CMK (cell line): ENCODE measurements around the gene SEMA3B.
"Not testable (repeated sequence)": the region's sequence is repeated elsewhere in the genome, so short reads cannot be mapped to it uniquely, and the experiment has no call there.

Experiments
- DNase-seq: peaks from one replicate; pipeline ENCODE4 v3.0.0-alpha.2; 2010; ENCODE audit warnings: low read depth

The SEMA3B gene

DNA sequence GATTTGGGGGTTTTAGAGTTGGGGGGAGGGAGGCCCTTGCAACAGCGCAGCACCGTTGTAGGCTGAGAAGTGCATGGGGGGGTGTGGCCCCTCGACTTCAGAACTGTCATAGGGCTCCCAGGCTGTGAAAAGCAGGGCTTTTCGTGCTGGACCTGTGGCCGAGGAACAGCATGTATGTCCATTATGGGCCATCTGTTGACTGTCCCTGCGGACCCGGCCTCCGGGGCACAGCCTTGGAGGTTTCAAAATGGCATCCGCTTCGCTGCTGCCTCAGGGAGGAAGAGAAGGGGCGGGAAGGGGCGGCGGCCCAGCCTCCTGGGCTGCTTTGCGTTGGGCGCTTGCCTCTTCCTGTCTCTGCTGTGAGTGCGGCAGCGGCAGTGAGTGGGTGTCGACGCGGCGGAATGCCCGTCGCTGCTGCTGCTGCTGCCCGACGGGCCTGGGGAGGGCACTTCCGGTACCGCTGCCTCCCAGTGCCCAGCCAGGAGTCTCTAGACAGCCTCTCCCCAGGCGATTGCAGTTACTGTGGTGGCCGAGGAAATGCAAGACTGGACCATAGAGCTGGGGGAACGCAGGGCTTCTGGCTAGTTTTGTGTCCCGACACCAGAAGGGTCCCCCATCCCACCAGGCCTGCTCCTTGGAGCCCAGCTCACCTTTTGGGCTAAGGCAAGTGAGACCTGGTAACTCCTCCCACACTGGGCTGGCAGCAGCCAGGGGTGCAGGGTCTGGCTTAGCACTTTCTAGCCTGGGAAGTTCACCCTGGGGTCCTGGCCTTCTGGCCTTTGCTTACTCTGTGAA lies 31.0 kb upstream of the SEMA3B start:
- DNase-seq, result no peak

DNA sequence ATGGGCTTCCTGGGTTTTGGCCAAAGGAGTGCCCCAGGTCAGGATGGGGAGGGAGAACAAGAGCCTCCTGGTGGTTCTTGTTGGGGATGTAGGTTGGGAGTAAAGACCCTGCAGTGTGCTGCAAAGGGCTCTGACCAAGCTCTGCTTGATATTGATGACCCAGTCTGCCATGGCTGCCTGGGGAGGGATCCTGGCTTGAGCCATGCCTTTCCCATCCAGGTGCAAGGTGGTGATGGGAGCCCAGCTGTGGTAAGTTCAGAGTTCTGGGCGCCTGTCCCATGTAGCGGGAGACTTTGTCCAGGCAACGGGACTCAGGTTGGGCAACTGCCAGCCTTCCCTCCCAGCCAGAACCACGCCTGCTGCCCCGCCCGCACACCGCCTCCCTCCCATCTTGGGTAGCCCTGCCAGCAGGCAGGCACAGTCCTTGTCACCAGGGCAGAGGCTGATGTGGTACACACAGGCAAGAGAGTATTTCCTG lies 30.4 kb upstream of the SEMA3B start:
- no peak for DNase-seq

DNA sequence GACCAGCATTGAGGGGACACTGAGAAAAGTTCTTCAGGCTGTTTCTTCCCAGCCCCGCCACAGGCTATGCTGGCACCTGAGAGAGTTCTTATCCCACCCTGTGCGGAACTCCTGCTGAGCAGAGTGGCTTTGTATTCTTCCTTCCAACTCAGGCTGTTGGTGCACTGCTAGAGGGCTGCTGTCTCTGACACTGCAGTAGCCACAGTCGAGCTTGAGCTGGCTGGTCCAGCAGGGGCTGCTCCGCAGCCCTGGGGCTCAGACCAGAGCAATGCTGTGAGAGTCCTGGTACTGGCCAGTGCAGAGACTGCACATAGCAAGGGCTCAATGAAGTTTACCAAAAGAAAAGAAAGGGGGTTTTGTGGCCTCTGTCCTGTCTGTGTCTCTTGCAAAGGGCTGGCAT lies 29.3 kb upstream of the SEMA3B start:
- no peak for DNase-seq

DNA sequence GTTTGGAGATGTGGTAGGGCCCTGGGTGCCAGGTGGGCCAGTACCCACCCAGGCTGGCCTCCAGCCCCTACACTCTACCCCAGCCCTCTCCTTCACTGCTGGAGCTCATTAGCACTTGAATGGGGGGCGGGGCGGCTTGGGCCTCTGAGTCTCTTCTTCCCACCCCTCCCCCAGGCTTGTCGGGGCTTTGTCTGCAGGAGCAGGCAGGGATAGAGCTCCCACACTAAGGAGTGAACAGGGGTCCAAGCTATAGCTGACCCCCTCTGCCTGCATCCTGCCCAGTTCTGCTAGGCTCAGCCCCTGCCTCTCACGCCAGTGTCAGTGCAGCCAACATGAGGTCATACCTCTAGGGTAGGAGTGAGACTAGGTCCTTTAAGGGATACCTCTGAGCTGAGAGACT lies 27.8 kb upstream of the SEMA3B start:
- DNase-seq, result no peak

DNA sequence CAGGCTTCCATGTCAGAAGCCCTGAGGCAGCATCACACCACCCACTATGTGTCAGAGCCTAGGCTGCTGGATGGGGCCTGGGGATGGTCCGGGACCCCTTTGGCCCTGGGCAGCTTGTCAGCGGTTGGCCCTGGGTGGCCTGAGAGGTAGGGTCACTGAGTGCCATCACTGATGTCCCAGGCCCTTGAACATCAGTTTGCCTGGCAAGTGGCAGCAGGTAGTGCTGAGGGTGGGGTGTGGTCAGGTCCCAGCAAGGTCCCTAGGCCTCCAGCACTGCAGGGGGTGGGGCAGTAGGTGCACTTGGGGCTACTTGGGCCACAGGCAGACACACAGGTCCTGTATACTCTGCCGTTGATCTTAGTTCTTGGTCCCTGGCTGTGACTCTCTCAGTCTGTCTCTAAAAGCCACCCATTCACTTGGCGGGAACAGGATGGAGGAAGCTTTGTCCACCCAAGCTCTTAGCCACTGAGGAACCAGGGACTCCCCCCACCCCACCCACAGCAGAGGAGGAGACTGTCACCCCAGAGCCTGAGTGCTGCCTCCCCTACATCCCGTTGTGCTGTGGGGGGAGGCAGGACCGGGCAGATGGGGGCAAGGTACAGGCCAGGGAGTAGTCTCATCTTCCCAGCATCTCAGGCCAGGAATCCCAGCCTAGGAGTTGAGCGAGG lies 27.1 kb upstream of the SEMA3B start:
- no peak for DNase-seq

DNA sequence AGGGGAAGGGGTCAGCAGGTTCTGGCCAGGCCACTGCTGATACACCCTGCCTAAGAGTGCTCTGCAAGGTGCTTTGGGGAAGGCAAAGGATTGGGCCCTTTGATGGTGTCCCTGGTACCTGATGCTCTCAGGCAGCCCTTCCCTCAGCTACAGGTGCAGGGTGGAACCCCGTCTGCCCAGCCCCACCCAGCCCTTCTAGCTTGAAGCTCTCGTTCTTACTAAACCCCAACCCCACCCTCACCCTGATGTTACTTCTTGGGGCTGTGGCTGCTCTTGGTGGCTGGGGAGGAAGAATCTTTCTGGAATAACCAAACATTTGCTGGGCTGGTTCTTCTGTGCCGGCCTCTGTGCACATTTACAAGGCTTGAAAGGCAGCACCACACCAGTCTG lies 26.6 kb upstream of the SEMA3B start:
- DNase-seq, result no peak

DNA sequence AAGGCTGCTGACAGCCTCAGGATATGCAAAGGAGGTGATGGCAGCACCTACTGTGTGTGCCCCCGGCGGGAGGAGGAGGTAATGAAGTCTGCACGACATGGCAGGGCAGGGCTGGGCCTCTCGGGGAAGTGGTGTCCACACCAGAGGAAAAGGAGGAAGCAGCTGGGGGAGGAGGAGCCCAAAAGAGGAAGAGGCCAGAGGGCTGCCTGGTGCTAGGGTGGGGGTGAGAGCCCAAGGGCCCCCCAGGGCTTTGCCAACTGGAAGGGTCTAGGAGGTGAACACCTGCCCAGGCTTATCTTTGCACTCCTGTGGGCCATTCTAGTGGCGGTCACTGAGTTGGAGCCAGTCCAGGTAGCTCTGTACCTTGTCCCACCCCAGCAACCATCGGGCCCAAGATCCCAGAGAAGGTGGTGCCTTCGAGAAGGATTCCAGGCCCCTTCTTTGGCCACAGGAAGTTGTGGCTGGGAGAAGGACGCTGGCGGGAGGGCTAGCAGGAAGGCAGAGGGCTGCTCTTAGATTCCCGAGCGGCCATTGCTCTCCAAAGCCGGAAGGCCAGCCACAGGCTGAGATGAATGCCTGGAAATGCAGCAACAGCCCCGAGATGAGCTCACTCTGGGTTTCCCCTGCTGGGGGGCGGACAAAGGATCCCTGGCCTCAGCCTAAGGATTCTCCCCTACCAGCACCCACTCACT lies 25.9 kb upstream of the SEMA3B start:
- no peak for DNase-seq

DNA sequence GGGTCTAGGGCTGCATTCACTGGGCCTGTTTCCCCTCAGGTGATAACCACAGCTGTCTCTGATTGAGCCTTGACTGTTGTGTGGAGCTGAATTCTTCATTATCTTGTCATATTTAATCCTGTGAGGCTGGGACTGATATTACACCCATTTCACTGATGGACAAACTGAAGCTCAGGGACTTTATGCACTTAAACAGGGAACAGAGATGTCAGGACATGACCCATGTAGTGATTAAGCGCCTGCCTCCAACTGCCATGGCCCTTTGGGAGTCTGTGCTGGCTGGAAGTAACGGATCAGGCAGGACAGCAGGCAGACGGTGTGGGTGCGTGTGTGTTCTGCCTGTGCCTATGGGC lies 25.4 kb upstream of the SEMA3B start:
- DNase-seq, result no peak

DNA sequence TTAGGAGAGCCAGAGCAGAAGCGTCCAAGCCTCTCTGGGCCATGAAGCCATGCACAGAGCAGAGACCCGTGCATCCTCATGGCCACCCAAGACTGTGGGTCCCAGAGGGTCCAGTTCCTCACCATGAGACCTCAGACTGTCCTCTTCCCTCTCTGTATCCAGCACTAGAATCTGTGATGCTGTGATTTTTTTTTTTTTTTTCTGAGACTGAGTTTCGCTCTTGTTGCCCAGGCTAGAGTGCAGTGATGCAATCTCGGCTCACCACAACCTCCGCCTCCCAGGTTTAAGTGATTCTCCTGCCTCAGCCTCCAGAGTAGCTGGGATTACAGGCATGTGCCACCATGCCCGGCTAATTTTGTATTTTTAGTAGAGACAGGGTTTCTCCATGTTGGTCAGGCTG lies 24.1 kb upstream of the SEMA3B start:
- not testable (repeated sequence) for DNase-seq

DNA sequence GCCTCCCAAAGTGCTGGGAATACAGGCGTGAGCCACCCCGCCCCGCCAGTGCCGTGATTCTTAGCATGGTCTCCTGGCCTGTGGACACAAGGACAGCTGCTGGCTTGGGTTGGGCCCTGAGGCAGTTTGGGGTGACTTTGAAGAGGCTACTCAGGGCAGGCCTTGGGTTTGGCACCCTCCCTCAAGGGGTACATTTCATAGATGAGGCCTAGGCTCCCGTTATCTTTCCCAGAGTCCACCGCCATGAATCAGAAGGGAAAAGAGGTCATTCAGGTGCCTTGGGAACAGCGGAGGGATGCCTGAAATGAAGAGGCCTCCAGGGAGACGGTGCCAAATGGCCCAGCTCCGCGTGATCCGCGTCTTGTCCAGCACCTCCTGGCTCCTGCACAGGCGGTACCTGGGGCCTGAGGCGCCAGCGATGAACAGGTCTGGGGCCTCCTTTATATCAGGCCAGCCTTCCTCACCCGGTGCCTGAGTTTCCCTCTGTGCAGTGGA lies 23.6 kb upstream of the SEMA3B start:
- DNase-seq, result no peak

DNA sequence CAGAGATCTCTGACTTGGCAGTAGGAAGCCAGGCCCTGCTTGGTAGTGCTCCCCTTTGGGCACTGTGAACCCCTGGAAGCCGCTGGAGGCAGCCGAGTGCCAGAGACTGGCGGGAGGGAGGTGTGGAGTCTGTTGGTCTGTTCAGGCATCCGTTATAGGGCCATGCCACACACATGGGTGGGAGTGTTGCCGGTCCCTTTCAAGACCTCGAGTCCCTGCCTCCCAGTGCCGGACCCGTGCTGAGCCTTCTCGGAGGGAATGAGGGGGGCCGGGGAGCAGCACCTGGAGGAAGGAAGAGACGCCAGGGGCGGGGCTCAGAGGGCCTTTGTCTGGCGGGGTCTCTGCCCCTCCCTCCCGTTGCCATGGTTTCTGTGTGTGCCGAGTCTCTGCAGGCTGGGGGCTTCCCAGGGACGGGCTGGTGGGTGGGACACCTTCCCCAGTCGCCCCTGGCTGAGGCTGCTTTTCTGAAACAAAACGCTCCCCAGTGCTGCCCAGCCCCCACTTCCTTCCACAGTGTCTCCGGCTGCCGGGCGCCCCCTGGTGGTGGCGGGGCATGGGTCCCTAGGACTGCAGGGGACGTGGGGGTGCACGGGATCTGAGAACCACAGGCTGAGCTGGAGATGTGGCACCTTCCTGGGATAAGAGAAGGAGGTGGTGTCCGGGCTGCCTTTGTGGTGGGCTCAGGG lies 23.0 kb upstream of the SEMA3B start:
- DNase-seq, result peak; percentile 72

DNA sequence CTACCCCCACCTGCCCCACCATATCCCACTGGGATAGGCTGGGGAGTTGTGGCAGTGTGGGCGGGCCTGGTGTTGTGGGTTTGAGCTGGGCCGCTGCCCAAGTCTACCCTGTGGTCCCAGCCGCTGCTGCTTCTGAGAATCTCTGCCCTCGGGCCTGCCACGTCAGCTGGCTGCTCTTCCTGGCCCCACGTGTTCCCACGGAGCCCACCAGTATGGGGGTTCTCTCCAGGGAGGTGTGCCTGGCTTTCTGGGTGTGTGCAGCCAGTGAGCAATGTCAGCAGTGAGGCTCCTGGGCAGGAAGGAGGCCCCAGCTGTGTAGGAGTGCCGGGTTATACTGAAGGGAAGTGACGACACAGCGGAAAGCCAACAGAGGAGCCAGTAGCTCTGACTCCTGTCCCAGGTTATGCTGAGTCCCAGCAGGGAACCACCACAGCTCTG lies 22.4 kb upstream of the SEMA3B start:
- DNase-seq, result no peak

DNA sequence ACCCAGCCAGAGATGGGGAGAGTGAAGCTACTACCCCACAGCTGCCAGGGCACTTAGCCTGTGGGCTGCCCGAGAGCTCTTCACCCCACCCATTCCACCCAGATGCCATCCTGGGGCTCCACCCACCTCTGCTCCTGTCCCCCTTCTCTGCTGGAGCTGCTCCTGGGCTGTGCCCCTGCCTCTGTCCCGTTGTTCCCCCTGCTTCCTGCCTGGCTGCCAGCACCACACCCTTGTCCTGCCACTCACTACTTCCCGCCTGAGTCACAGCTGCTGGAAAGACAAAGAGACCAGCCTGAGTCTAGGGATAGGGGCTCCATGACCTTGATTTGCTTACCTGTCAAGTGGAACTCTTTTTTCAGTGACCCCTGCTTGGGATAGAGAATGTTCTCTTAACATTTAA lies 20.6 kb upstream of the SEMA3B start:
- DNase-seq, result no peak

DNA sequence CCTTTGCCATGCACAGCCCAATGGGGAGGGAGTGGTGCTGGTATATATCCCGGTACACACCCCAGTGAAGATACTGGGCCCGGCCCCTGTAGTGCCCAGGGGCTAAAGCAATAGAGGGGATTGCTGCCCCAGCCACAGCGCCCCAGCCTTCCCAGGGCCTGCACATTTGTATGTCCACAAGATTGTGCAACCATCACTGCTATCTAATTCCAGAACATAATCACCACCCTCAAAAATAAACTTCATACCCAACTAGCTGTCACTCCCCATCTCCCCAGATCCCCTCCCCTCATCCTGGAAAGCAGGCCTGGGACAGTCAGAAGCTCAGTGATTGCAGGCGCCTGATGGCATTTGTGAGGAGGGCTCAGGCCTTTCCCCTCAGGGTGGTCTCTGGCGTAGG lies 19.5 kb upstream of the SEMA3B start:
- DNase-seq, result no peak

DNA sequence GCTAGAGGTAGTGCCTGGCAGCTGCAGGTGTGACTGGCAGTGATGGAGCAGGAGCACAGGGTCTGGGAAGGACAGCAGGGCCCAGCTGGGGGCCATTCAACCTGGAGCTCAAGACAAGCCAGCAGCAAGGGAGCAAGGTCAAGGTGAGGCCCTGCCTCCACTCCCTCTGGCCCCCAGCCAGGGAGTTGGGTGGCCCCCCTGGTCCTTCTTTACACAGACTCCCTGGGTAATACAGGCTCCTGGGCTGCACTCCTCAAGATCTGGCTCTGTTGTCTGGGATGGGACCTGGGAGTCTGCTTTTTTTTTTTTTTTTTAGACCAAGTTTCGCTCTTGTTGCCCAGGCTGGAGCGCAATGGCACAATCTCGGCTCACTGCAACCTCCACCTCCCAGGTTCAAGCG lies 18.4 kb upstream of the SEMA3B start:
- no peak for DNase-seq

DNA sequence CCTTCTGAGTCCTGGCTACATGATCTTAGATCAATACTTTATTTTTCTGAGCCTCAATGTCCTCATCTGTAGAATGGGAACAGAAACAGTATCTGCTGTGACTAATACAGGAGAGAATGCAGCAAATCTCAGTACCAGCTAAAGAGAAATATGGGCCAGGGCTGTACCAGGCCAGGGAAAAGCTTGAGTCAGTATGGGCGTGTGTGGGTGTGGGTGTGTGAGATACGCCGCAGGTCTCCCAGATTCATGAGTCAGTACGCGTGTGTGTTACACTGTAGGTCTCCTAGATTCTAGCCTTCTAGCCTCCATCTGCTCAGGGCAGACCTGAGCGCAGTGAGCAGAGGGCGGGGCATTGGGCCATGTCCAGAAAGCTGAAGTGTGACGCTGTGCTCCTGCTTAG lies 17.7 kb upstream of the SEMA3B start:
- no peak for DNase-seq

DNA sequence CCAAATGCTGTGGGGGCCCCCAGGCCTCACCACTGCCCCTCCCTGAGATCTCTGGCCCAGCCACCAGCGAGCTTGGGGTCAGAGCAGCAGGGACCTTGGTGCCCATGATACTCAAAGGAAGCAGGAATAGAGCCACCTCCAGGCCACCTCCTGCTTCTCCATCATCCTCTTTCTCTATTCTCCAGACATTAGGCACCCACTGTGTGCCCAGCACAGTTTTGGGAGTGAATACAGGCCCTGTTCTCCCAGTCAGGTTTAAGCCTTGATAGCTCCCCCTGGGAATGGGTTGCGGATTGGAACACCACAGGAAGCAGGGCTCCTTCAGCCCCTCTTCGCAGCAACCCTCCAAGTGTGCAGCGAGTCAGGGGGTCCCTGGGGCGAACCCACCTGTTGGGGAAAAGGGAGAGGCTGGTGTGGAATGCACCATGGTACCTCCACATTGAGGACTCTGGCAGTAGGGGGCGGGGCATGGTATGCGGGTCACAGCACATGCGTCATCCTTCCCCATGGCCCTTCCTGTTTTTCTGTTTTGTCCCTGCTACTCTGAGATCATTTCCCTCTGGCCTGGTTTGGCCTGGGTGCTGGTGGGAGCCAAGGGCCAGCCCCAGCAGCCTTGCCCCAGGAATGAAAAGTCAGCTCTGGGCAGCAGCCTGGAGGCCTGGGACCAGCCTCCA lies 14.2 kb upstream of the SEMA3B start:
- no peak for DNase-seq

DNA sequence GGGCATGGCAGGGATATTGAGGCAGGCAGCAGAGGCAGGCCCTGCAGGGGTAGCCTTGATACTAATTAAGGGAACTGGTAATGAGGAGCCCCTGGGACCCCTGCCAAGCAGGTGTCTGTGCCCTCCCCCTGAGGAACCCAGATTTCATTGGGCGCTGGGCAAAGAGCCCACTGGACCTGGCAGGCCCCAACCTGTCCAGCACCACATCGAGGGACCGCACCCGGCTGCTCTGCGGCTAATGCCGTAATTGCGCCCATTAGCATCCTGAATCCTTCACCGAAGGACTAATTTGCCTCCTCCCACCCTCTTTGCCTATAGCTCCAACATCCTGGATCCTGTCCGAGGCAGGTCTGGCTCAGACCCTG lies 13.7 kb upstream of the SEMA3B start:
- no peak for DNase-seq

DNA sequence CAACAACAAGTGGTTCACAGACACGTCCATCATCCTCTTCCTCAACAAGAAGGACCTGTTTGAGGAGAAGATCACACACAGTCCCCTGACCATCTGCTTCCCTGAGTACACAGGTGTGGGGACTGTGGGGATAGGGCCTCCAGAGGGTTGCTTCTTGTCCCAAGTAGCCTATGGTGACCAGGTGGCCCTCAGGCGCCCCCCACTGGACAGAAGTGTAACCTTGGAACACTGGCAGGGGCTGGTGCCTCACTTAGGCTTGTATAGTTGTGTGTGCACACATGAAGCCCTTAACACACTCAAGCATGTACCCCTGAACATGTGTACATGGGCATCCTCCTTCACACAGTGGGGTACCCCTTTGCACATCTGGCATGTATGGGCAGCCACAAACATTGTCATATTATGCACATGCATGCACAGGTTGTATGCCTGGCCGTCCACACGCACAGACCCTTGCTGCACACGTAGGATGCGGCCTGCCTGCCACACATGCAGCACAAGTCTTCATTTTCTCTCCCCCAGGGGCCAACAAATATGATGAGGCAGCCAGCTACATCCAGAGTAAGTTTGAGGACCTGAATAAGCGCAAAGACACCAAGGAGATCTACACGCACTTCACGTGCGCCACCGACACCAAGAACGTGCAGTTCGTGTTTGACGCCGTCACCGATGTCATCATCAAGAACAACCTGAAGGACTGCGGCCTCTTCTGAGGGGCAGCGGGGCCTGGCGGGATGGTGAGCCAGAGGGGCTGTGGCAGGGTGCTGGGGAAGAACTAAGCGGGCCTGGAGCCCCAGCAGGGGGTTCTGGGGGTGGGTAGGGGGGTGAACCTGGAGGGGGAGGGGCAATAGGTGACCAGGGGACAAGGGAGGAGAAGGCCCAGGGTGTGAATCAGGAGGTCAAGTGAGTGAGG lies 11.7 kb upstream of the SEMA3B start:
- no peak for DNase-seq

DNA sequence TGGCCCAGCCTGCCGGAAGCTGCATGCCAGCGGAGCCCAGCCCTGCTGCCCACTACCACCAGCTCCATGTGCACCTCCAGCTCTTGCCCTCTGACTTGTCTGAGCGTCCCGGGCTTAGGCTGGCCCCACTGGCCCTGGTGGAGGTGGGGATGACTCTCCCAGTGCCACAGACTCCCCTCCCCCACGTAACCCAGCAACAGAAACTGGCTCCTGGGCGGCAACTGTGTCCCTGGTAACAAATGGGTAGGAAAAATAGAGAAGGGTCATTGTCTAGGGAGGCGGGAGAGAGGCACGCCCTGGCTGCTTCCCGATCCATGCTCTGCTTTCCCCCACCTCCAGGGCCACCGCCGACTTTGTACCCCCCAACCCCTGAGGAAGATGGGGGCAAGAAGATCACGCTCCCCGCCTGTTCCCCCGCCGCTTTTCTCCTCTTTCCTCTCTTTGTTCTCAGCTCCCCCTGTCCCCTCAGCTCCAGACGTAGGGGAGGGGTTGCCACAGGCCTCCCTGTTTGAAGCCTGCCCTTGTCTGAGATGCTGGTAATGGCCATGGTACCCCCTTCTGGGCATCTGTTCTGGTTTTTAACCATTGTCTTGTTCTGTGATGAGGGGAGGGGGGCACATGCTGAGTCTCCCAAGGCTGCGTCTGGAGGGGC lies 10.8 kb upstream of the SEMA3B start:
- DNase-seq, result no peak
